ENCODE results near the gene CHMP1A.

DNA sequence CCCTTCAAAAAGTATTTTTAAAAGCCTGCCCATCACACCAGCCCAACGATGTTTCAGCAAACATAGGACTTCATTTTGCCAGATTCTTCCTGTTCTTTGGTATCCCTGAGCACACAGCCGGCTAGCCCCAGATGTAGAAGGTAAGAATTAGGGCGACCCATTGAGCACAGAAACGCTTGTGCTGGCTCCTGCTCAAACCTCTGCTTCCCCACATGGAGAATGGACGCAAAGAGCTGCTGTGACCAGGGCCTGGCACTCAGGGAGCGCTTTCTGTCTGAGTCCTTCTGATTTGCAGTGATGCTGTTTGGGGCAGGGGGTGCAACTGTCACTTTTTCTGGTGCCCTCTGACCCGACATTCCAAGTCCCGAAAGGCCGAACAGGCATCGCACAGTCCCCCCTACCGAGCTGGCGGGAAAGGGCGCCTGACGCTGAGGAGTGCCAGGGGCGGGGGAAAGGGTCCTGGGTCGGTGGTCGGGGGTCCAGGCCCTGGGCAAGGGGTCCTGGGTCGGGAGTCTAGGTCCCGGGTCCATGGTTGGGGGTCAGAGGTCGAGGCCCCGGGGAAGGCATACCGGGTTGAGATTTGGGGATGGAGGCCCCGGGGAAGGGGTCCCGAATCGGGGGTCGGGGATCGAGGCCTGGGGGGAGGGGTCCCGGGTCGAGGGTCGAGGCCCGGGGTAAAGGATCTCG lies 930 bp downstream of the CHMP1A start:
- TF ChIP-seq, protein P1, sequence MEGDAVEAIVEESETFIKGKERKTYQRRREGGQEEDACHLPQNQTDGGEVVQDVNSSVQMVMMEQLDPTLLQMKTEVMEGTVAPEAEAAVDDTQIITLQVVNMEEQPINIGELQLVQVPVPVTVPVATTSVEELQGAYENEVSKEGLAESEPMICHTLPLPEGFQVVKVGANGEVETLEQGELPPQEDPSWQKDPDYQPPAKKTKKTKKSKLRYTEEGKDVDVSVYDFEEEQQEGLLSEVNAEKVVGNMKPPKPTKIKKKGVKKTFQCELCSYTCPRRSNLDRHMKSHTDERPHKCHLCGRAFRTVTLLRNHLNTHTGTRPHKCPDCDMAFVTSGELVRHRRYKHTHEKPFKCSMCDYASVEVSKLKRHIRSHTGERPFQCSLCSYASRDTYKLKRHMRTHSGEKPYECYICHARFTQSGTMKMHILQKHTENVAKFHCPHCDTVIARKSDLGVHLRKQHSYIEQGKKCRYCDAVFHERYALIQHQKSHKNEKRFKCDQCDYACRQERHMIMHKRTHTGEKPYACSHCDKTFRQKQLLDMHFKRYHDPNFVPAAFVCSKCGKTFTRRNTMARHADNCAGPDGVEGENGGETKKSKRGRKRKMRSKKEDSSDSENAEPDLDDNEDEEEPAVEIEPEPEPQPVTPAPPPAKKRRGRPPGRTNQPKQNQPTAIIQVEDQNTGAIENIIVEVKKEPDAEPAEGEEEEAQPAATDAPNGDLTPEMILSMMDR (IDR thresholded peaks at IDR 0.05): no peak
- TF ChIP-seq POLR2A (IDR thresholded peaks at IDR 0.05) (no peak), POLR2AphosphoS5 (IDR thresholded peaks at IDR 0.05) (no peak)

Data from suprapubic skin (tissue), 4 donors.